NCI-H446 treated with DMSO at 0.1 percent for 48 hours (cell line): ENCODE data around the gene GPR160.

Experiments used
- DNase-seq: peaks from one replicate; lab custom pipeline; 2025; lab: John Stamatoyannopoulos, UW

Gene GPR160

DNA sequence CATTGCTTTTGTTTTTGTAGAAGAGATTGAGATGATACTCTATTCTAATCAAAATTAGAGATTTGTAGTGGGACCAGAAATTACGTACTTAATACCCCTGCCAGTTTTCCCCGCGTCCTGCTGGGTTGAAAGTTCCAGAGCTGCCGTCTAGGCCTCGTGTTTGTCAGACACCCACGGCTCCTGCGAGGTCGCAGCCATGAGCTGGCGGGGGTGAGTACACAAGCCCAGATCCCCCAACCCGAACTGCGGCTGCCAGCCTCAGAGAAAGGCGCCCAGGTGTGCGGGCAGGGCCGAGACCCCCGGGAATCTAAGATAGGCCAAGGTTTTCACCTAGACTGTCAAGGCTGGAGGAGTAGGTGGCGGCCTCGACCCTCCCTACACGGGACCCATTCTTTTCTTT lies 26.3 kb downstream of the GPR160 start:
- no peak for DNase-seq

DNA sequence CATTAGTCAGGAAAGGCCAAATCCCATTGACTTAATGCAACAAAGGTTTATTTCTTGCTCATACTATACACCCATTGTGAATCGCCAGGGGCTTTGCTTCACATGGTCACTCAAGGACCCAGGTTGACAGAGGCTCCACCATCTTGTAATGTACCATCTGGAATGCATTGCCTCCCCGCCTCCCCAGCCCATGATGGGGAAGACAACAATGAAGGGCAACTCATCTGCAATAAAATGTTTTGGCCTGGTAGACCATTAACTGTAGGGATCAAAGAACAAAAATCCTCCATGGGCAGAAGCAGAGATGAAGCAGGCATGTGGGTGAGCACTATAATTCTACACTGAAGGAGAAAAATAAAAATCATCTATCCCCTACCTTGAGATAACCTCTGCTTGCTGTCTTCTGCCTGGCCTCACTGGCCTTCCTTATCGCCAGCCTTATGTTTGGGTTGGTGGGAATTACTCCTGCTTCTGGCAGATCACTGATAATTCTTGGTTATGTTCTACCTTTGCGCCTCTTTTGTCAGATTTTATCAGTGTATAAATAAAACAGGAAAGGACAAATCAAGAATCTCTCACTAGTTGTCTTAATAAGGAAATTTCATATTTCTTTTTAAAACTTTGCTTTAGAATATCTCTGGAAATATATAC lies 37.8 kb downstream of the GPR160 start:
- no peak for DNase-seq

DNA sequence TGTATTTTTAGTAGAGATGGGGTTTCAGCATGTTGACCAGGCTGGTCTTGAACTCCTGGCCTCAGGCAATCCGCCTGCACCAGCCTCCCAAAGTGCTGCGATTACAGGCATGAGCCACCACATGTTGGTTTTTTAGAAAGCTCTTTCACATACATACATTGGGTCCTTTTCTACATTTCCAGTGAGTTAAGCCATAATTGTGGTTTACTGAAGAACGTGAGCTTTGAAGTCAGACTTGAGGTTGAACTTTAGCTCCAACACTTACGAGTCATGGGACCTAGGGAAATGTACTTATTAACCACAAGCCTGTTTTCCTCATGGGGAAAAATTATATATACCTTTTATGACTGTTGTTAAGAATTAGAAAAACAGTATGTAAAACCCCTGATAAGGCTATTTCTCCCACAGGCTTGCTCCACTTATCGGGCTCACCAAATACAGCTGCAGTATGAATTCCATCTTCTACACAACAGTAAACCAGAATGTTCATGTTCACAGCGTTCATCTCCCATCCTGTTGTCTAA lies 39.0 kb downstream of the GPR160 start:
- DNase-seq: no peak

DNA sequence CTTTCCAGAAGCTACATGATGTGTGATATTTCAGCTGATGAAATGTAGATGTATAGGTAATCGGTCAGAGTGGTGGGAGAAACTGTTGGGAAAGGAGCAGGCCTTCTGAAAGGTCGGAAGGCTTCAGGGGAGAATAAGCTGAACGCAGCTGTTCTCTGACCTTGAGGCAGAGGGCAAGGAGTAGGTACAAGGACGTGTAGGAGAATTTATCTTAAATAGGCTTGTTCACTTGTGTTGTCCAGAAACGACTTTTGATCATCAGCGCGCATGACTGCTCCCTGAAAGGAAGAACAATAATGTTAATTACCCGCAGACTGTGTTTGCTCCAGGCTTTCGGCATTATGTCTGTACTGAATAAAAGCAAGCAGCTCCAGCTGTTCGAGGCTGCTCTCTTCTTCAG lies 39.6 kb downstream of the GPR160 start:
- no peak for DNase-seq

DNA sequence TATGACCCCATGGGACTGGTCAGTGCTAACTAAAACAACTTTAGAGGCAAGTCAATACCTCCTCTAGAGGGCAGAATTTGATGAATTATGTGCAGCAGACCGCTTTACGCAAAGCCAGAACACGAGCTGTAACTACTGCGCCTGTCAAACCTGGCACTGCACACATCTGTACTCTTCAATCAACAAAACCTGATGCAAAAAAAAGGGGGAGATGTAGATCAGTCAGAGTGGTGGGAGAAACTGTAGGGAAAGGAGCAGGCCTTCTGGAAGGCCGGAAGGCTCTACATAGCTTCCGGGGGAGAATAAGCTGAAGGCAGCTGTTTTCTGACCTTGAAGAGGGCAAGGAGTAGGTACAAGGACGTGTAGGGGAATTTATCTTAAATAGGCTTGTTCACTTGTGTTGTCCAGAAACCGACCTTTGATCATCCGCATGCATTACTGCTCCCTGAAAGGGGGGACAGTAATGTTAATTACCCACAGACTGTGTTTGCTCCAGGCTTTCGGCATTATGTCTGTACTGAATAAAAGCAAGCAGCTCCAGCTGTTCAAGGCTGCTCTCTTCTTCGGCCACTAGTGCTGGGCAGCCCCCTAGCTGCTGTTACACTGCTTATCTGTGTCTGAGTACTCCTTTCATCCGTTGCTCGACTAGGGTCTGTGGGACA lies 41.0 kb downstream of the GPR160 start:
- DNase-seq: no peak

DNA sequence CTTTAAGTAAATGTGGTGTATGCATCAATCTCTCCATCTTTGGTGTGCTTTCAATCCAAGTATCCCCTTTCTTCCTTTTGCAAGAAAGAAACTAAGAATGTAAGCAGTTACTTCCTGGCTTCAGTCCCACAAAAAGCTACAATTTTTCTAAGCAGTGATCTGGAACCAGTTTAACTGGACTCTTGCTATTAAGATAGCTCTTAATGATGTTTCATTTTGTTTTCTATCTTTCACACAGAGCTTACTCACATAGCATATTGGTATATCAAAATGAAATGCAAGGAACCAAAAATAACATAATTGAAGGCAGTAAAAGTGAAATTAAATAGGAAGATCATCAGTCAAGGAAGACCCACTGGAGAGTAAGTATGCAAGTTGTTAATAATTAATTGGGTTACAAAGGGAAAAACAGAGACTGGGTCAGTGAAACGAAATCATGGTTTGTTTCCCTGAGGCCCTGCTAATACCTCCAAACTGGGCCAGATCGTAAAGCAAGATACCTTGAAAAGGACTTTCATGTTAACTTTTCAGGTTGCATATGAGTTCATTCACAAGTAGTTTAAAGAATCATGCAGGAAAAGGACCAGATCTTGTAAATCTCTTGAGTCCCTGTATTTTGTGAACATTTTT lies 41.9 kb downstream of the GPR160 start:
- DNase-seq: no peak

DNA sequence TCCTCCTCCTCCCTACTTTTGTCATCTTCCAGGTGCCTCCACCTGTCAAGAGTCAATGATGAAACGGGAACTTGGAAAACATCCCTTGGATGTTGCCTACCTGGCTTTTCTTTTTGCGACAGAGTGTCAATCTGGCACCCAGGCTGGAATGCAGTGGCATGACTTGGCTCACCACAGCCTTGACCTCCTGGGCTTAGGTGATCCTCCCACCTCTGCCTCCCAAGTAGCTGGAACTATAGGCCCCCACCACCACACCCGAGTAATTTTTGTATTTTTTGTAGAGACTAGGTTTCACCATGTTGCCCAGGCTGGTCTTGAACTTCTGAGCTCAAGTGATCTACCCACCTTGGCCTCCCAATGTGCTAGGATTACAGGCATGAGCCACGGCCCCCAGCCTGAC lies 42.8 kb downstream of the GPR160 start:
- DNase-seq: no peak

DNA sequence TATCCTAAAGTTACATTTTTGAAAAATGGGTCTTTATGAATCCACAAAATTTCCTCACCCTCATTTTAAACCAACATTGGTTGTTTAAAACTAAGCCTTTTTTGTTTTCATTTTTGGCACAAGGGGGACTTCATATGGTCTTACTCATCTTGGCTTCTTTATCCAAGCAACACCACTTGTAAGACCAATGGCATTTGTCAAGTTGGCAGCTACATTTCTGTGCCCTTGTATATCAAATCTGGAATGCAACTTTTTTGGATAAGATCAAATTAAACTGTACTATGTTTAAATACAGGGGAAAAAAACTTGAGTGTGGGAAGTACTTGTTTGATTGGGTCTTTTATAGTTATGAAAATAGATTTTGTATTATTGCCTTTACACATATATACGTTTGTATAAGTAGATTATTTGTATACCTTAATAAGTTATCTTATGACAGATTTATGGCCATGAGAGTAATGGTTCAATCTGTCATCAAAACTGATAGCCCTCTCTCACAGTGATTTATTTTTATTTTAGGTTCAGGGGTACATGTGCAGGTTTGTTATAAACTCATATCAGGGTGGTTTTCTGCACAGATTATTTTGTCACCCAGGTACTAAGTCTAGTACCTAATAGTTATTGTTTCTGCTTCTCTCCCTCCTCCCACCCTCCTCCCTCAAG lies 43.4 kb downstream of the GPR160 start:
- no peak for DNase-seq

DNA sequence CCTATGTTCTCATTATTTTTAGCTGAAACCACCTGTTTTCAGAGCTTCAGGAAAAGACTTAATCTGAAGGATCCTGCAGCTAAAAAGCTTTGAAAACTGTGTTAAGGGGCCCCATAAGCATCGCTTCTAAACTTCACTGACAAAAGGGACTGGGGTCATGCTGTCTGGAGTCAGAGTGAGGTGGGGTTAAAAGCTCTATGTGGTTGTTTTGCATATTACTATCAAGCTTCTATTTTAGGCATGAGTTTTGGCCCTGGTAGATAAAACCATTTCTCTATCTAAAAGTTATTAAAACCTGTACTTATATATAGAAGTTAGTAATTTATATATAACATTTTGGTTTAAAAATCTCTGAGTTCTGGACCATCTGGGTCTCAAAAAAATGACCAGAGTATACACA lies 45.5 kb downstream of the GPR160 start:
- no peak for DNase-seq

DNA sequence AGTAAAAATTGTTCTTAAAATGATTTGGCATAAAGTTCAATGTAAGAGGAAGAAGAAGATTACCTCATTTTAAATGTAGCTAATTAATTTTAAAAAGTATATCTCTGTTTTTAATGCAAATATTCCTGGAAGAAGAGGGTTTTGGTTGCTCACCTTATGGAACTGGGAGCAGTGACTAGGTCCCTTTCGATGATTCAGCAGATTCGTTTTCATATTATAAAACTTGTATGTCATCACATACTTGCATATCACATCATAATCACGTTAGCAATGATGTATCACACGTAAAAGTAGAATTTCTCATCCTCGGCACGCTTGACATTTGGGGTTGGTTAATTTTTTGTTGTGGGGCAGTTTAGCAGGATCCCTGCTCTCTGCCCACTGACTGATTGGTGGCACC lies 47.6 kb downstream of the GPR160 start:
- DNase-seq: no peak

DNA sequence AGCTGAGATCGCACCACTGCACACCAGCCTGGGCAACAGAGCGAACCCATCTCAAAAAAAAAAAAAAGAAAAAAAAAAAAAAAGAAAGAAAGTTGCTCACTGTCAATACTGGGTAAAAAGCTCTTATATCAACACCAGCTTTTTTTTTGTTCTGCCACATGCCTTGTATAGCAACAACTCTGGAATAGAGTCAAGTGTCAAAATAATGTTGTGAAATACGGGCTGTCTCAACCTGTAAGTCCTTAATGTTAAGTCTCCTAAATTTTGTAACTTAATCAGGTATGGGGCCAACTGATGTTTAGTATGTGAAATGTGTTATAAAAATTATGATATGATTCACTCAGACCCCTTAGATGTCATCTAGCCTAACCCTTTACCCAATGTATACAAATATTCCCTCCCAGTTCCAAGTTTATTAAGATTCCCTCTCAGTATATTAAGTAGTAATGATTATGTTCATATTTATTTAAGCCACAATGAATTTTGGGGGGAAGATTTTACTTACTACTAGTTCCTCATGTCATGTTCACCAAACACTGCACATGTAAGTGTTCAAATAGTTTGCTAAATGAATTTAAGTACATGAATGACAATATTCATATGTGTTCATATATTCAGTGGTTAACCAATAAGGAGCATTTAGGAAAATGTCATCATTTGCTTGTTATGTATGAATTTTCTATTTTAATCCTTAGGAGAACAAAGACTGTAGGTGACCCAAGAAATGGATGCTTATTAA lies 52.2 kb downstream of the GPR160 start:
- DNase-seq: no peak

DNA sequence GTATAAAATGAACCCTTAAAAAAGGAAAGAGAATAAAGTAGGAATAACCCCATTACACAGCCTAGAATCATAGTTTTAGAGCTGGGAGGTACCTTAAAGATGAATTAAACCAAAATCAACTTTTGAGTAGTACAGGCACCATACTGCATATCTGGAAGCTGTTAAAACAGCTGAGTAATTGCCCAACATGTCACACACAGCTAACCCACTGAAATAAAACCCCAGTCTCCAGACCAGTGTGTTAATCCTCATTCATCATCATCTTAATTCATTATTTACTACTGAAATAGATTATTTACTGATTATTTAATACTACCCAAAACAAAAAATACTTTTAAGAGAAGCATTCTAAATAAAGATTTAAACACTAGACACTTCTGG lies 52.8 kb downstream of the GPR160 start:
- no peak for DNase-seq

DNA sequence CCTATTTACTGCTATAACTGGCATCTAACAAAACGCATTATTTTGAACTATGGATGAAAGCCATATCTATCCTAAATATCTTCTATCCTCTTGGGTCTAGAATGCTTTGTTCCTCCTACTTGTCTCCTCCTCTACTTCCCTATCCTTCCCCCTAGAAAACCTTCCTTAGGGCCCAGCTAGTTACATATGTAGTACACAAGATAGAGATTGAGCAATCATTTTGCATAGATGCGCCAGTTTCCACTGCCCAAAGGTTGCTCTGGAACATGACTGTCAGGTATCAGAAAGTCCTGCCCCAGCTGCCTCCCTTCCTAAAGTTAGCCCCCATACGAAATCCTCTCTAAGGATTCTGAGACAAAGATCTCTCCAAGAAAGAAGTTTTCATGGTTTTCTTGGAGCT lies 55.1 kb downstream of the GPR160 start:
- no peak for DNase-seq

DNA sequence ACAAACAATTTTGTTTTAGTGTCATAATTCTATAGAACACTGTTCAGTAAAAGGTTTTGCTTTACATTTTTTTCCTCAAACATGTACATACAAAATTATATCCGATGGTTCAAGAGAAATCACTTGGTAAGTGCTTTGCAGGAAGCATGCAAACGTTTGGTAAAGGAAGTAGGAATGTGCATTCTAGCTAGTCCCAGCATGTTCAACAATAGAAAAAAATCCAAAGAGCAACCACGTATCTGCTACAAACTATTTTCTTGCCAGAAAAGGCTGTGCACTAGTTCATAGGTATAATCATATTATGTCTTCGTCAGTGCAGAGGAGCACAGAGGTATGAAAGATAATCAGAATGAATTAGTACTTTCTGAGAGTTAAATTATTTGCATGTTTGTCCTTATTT lies 58.0 kb downstream of the GPR160 start:
- DNase-seq: no peak

DNA sequence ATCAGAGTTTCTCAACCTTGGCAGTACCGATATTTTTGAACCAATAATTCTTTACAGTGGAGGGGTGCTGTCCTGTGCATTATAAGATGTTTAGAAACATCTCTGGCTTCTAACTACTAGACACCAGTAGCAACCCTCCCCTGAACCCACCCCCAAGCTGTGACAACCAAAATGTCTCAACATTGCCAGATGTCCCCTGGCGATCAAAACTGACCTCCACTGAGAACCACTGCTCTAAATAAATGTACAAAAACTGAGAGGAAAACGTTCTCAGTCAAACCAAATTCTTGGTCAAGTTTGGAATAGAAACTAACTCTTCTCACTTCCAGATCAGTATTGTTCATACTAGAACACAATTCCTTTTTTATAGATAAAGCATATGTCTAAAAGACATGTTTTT lies 58.5 kb downstream of the GPR160 start:
- DNase-seq: no peak

DNA sequence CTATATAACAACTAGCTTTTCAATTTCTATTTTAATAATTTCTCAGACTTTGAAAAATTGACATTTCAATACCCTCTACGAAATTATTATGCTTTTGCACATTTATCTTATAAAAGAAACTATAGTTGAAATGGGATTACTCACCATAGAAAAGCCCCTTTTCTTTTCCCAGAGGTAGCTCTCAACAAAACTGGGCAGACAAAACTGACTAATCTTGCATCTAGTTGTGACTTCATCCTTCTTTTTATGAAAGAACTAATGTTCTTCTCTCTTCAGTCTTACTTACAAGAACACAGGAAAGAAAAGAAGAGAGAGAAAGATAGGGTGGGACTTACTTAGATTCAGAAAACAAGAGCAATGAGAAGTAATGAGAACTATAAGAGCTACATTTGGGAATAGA lies 61.0 kb downstream of the GPR160 start:
- DNase-seq: no peak

DNA sequence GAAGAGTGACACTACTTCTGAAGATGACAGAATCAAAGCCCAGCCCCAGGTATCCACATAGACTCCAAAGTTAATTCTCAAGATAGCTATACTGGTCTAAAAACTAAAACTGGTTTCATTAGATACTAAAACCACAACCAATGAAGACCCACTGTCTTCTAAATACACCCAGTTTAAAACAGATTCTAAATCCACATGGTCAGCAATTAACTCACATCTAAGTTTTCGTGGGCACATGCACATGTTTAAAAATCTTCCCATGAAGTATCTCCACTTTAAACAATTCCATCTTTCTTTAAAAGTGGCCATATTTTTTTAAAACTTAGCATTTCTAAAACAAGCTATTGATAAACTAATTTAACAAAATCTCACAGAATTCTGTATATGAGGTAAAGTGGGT lies 63.1 kb downstream of the GPR160 start:
- no peak for DNase-seq

DNA sequence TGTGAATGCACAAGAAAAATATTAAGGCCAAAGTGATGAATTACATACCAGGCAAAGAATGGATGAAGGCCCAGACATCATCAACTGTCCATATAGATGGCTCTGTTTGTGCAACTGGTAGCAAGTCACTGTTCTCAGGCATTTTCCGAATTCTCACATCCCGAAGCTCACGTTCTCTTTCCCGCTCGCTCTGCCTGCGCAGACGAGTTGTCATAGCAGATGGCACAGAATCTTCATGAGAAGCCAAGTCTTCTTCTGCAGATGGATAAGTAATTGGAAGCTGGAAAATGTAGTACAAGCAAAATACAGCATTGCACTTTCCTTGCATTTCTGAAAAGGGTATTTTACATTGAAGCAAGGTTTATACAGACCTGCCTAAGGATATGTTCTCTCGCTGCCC lies 64.6 kb downstream of the GPR160 start:
- DNase-seq: no peak

DNA sequence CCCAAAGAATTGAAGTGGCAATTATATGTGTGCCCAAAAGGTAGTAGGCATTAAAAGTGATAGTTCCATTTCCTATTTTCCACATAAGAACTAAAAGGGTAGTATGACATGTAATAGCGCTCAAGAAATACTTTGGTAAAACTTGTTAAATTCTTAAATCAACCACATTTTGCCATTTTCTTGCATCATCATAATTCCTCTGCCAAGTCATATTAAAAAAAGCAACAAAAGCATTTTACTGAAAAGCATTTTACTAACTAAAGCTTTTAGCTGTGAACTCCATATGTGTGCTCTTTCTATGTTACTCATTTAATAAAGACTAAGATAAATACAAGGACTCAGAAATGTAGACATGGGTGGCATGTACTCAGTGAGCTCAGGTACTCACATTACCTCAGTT lies 70.1 kb downstream of the GPR160 start:
- no peak for DNase-seq

DNA sequence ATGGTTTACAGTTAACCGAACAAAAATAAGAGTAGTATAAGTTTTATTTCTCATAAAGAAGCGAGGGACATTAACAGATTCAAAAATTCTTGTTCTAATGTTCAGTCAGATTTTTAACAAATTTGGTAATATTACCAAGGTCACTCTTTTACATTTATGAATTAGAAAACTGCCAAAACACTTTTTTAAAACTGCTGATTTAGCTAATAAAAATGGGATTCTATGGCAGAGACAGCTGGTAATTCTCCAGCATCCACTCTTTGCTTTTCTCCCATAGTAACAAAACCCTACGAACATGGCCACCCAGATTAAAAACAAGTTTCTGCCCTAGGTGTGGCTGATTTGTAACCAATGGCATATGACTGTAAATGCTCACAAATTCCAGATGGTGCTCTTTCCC lies 71.2 kb downstream of the GPR160 start:
- DNase-seq: no peak

DNA sequence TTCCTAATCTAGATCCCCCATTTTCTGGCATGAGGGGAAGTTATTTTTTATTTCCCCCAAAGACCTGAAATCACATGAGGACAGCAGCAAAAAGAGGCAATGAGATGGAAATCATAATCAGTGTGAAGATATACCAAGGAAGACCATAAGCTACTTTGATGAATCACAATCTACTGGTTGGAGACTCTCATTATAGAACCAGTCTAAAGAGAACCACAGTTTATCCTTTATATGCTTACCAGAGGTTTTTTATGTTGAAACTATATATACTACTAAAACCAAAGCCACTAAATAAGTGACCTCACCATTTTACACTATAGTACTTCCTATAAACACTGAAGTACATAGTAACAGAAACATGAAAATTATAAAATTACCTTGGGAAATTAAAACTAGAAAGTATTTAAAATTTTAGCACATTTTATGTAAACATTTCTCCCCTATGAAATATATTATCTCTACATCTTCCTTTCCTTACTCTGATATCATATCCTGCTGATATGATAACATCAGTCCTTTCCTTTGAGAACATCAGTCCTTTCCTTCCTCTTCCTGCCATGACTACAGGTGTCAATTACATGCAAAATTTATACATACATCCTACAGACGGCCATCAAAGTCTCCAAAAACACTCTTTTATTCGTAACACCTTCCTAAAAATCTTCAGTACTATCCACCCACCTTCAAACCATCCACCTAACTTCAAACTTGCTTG lies 71.9 kb downstream of the GPR160 start:
- DNase-seq: no peak
